PC-3 (cell line): ENCODE results near the gene MROH8.
A peak's percentile ranks its signal among the peaks of the same experiment; 100 is the strongest.

ENCODE experiments used
- CTCF ChIP-seq: fragments of 300-600 bp; sonication (generic); conservative IDR thresholded peaks from 2 replicates; pipeline ENCODE4 v1.5.1; 2017; ENCODE audit warnings: antibody characterized with exemption, low read depth, mild to moderate bottlenecking, low read length
- EZH2 ChIP-seq: fragments of 300-600 bp; sonication (generic); IDR thresholded peaks from one replicate; pipeline ENCODE4 v1.6.1; 2017; ENCODE audit warnings: antibody characterized with exemption, mild to moderate bottlenecking, low read length; ENCODE audit not compliant: unreplicated experiment
- EZH2phosphoT487 ChIP-seq: fragments of 300-600 bp; sonication (generic); IDR thresholded peaks from 2 replicates; pipeline ENCODE4 v1.6.1; 2018; ENCODE audit warnings: mild to moderate bottlenecking, antibody characterized with exemption, low read length, borderline replicate concordance

- TF ChIP-seq CTCF (peak; percentile 93), EZH2 (no peak), EZH2phosphoT487 (no peak)
Observed at GRCh38 chr20:37202267-37202943, 23.1 kb upstream of the MROH8 start.
